Astrocyte of the hippocampus (primary cell): ENCODE data around the gene APOBEC3C.
"Not testable (repeated sequence)": the region's sequence is repeated elsewhere in the genome, so short reads cannot be mapped to it uniquely, and the experiment has no call there.

Experiments used
- DNase-seq: peaks from one replicate; pipeline ENCODE4 v3.0.0; 2011; ENCODE audit warnings: low read depth, low spot score

The APOBEC3C gene

GRCh38 chr22:39020021-39020651 is 6.1 kb downstream of the APOBEC3C start:
- DNase-seq: not testable (repeated sequence)

- no peak for DNase-seq
Measured at GRCh38 chr22:39021552-39022250, 7.6 kb downstream of the APOBEC3C start.

GRCh38 chr22:39024519-39025308 is 10.7 kb downstream of the APOBEC3C start:
- no peak for DNase-seq

GRCh38 chr22:39026509-39027150 is 12.6 kb downstream of the APOBEC3C start:
- DNase-seq: no peak

GRCh38 chr22:39027717-39028116 is 13.7 kb downstream of the APOBEC3C start:
- DNase-seq: no peak

GRCh38 chr22:39028281-39028680 is 14.2 kb downstream of the APOBEC3C start:
- DNase-seq: no peak

- no peak for DNase-seq
Measured at GRCh38 chr22:39029227-39029626, 15.2 kb downstream of the APOBEC3C start.

GRCh38 chr22:39030705-39031104 is 16.6 kb downstream of the APOBEC3C start:
- DNase-seq: no peak

- not testable (repeated sequence) for DNase-seq
Measured at GRCh38 chr22:39031434-39032295, 17.6 kb downstream of the APOBEC3C start.

- not testable (repeated sequence) for DNase-seq
Measured at GRCh38 chr22:39037071-39037470, 23.0 kb downstream of the APOBEC3C start.

- no peak for DNase-seq
Measured at GRCh38 chr22:39039306-39040126, 25.5 kb downstream of the APOBEC3C start.

- not testable (repeated sequence) for DNase-seq
Measured at GRCh38 chr22:39040155-39040537, 26.1 kb downstream of the APOBEC3C start.

- DNase-seq: peak; percentile 53
Measured at GRCh38 chr22:39040538-39041296, 26.7 kb downstream of the APOBEC3C start, which contains the start of gene APOBEC3F. TSS of gene APOBEC3F (plus strand) at chr22:39040864. CDS start at chr22:39040961, 97 bp downstream.

GRCh38 chr22:39041908-39042307 is 27.9 kb downstream of the APOBEC3C start:
- no peak for DNase-seq

GRCh38 chr22:39043063-39043462 is 29.0 kb downstream of the APOBEC3C start:
- not testable (repeated sequence) for DNase-seq

GRCh38 chr22:39045136-39045535 is 31.1 kb downstream of the APOBEC3C start:
- not testable (repeated sequence) for DNase-seq

- not testable (repeated sequence) for DNase-seq
Measured at GRCh38 chr22:39049486-39049885, 35.4 kb downstream of the APOBEC3C start.

- DNase-seq: not testable (repeated sequence)
Measured at GRCh38 chr22:39051844-39052495, 37.9 kb downstream of the APOBEC3C start.

GRCh38 chr22:39055658-39056057 is 41.6 kb downstream of the APOBEC3C start:
- no peak for DNase-seq
